ENCODE results near the gene VAPB. TPM values are rescaled to one million over a fixed set of nuclear protein-coding genes. Genes with fewer than 3 reads are reported as not detected.

Gene VAPB
- total RNA-seq, 2 experiments from 2014 or later = 31.0 to 39.1 TPM

DNA sequence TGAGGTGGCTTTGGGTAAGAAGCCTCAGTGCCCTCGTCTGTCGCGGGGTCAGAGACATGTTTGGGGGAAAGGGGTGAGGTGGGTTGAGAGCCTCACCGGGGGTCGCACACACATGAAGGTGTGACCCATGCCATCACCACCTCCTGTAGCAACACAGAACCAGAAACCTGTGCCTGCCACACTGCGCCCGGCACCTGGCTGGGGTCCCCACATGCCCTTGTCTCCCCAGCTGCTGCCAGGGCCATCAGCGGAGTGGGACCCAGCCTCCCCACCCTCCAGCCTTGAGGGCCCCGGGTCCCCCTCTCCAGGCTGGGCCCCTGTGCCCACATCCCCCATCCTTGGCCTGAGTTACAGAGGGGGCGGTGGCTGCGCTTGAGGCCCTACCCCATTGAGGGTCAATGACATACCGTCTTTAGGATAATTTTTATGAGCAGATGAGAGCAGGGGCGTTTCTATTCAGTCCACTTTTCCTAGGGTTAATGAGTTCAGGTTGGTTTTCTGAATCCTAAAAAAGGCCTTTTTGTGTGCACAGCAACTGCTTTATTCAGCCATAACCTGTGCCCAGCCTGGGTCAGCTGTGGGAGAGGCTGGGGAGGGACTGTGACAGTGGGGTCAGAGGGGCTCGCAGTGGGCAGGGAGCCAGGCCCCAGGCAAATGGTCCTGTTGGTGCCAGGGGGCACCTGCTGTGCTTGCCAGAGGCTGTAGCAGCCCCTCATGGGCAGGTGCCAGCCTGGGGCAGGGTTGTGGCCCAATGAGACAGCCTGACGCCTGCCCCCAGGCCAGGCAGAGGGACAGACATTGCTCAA is 106.8 kb downstream of the VAPB start:
- H3K4me1 Mint-ChIP-seq = no peaks in the 10 kb centered on the region
- POLR2A ChIA-PET = no interaction called here

GRCh38 chr20:58496429-58496769 is 107.4 kb downstream of the VAPB start:
- H3K27me3 Mint-ChIP-seq = peaks cover 7% of the 10 kb centered on the region
- no peak overlapping the region for H3K27ac Mint-ChIP-seq
- no peak overlapping the region for H3K4me3 Mint-ChIP-seq
- no peaks in the 10 kb centered on the region for H3K4me1 Mint-ChIP-seq
- H3K36me3 Mint-ChIP-seq (ENCODE audit: low read depth) = no peaks in the 10 kb centered on the region
- POLR2A ChIA-PET = no interaction called here
- DNase-seq = no peak
- CTCF ChIA-PET = no interaction called here
- H3K9me3 Mint-ChIP-seq = no peaks in the 10 kb centered on the region

More for the DNA sequence above, 106.8 kb downstream of the VAPB start:
- Mint-ChIP-seq H3K27ac (no peak overlapping the region), H3K27me3 (peaks cover 9% of the 10 kb centered on the region), H3K9me3 (no peaks in the 10 kb centered on the region), H3K4me3 (no peak overlapping the region), H3K36me3 (ENCODE audit: low read depth) (no peaks in the 10 kb centered on the region)
- DNase-seq = no peak
- CTCF ChIA-PET = no interaction called here

DNA sequence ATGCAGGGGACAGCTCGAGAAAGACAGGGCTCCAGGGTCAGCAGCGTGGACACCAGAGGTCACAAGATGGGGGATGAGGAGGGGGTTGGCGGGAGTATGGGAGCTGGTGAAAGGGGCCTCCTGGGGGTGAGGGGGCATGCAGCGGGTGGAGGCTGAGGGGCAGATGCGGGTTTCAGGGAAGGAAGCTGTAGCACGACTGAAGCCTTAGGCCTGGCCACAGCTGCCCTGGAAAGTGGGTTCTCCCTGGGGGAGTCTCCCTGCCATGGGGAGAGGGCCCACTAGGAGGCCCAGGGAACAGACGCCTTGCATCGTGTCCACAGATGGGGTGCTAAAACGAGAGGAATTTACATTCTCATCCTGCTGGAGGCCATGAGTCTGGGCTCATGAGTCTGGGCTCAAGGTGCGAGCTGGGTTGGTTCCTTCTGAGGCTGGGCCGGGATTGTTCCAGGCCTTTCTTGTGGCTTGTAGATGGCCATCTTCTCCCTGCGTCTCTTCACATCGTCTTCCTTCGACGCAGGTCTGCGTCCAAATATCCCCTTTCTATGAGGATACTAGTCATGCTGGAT is 108.1 kb downstream of the VAPB start:
- Mint-ChIP-seq H3K4me3 (no peak overlapping the region), H3K36me3 (ENCODE audit: low read depth) (no peaks in the 10 kb centered on the region), H3K4me1 (no peaks in the 10 kb centered on the region), H3K27ac (no peak overlapping the region), H3K9me3 (no peaks in the 10 kb centered on the region), H3K27me3 (peaks cover under 1% of the 10 kb centered on the region)
- no peak for DNase-seq
- POLR2A ChIA-PET = no interaction called here
- CTCF ChIA-PET = no interaction called here

DNA sequence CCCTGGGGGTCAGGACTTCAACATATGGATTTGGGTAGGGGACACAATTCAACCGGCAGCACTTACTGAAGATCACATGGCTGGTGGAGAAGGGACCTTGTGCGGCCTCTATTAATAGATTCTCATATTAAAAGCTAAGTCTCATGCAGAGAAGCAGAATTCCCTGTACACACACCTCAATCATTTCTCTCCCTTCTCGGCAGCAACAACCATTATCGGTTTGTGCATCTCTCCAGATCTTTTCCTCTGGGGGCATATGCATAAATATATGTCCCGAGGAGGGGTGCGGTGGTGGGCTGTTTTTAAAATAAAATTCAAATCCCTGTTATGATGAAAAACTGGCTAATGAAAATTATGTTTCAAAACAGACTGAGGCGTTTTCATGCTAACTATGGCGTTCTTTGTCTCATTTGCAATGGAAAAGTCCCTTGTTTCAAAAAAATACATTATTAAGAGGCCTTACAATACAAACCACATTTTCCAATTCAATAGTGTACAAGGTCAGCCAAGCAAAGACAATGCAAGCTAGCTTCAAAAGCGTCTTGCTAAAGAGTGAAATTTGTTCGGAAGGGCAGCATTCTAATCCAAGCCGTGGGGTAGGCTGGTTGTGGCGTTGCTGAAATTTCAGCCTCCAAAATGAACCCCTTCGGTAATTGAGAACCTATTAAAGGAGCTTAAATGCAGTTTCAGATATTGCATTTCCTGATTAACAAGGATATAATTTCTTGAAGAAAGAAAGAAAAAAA is 108.9 kb downstream of the VAPB start:
- ChIA-PET POLR2A (no interaction called here), CTCF (interaction anchor here (1.3 kb wide), 1 partner anchor 10 kb away, joined by 3 read pairs; no protein-coding TSS in a partner anchor)
- no peak overlapping the region for H3K4me3 Mint-ChIP-seq
- no peak for DNase-seq
- no peaks in the 10 kb centered on the region for H3K9me3 Mint-ChIP-seq
- H3K27ac Mint-ChIP-seq = no peak overlapping the region
- no peaks in the 10 kb centered on the region for H3K36me3 Mint-ChIP-seq (ENCODE audit: low read depth)
- no peaks in the 10 kb centered on the region for H3K4me1 Mint-ChIP-seq
- no peaks in the 10 kb centered on the region for H3K27me3 Mint-ChIP-seq

GRCh38 chr20:58498470-58499068 is 109.5 kb downstream of the VAPB start:
- Mint-ChIP-seq H3K4me1 (no peaks in the 10 kb centered on the region), H3K9me3 (no peaks in the 10 kb centered on the region), H3K27me3 (no peaks in the 10 kb centered on the region), H3K27ac (no peak overlapping the region), H3K36me3 (ENCODE audit: low read depth) (no peaks in the 10 kb centered on the region), H3K4me3 (no peak overlapping the region)
- no peak for DNase-seq
- ChIA-PET POLR2A (no interaction called here), CTCF (interaction anchor here (1.3 kb wide), 1 partner anchor 10 kb away, joined by 3 read pairs; no protein-coding TSS in a partner anchor)

DNA sequence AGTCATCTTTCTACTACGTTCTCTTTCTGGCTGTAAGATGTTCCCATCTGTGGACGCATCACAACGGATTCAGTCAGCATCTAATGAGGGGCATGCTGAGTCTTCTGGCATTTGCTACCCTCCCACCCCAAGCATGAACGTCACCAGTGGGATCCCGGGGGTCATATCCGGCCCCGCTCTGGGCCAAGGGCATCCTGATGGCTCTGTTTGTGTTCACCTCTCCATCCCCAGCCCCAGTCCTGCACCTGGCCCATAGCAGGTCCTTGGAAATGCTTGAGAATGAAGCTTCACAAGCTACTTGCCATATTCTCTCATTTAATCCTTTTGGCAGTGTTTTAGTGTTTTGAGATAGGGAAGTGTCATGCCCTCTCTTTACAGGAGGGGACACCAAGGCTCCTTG is 111.2 kb downstream of the VAPB start:
- Mint-ChIP-seq H3K9me3 (peaks cover 2% of the 10 kb centered on the region), H3K4me3 (no peak overlapping the region), H3K36me3 (ENCODE audit: low read depth) (no peaks in the 10 kb centered on the region), H3K27ac (no peak overlapping the region), H3K27me3 (no peaks in the 10 kb centered on the region), H3K4me1 (no peaks in the 10 kb centered on the region)
- DNase-seq = no peak
- ChIA-PET CTCF (interaction anchor here (0.7 to 1.4 kb wide), 2 partner anchors 13 to 1357 kb away, joined by 3 read pairs; no protein-coding TSS in a partner anchor), POLR2A (no interaction called here)

Other genes starting within 250 kb of the VAPB start
- gene ANKRD60, start 160.6 kb upstream of the VAPB start, total RNA-seq = not detected
- 10 to 100 TPM; 15.5 to 18.0 TPM for gene RAB22A, start 79.5 kb upstream of the VAPB start, total RNA-seq
- gene APCDD1L, start 126.2 kb downstream of the VAPB start, total RNA-seq = not detected

Measured in activated CD4-positive, alpha-beta T cell treated with anti-CD3 and anti-CD28 coated beads, Interleukin-2, amount 10 ng/mL, durations not matched to agents 7 days and 5 days (primary cell).